Transverse colon (tissue), 4 donors: ENCODE results near the gene CTRL.

Experiments used
- POLR2A ChIP-seq: fragments of 450-650 bp; IDR thresholded peaks from one replicate; pipeline ENCODE4 v1.6.1; 2016; ENCODE audit warnings: antibody characterized with exemption, mild to moderate bottlenecking, moderate library complexity
- POLR2AphosphoS5 ChIP-seq, 3 donors: sonication (generic); formaldehyde crosslinking; IDR thresholded peaks; one replicate each; pipeline ENCODE4 v1.6.1; 2016; ENCODE audit warnings: antibody characterized with exemption in 3 of 3
- TF ChIP-seq, protein P1 (sequence below), 5 experiments: fragments of 200-600 bp in 3 of 5; fragments of 450-650 bp in 2 of 5; sonication (generic) in 3 of 5; IDR thresholded peaks; 1 replicate in 2 of 5; 2 replicates in 3 of 5; pipeline ENCODE4 v1.5.1; 2016 to 2017; ENCODE audit warnings: antibody characterized with exemption in 5 of 5, inconsistent platforms in 3 of 5, mild to moderate bottlenecking in 2 of 5, moderate library complexity in 1 of 5

DNA sequence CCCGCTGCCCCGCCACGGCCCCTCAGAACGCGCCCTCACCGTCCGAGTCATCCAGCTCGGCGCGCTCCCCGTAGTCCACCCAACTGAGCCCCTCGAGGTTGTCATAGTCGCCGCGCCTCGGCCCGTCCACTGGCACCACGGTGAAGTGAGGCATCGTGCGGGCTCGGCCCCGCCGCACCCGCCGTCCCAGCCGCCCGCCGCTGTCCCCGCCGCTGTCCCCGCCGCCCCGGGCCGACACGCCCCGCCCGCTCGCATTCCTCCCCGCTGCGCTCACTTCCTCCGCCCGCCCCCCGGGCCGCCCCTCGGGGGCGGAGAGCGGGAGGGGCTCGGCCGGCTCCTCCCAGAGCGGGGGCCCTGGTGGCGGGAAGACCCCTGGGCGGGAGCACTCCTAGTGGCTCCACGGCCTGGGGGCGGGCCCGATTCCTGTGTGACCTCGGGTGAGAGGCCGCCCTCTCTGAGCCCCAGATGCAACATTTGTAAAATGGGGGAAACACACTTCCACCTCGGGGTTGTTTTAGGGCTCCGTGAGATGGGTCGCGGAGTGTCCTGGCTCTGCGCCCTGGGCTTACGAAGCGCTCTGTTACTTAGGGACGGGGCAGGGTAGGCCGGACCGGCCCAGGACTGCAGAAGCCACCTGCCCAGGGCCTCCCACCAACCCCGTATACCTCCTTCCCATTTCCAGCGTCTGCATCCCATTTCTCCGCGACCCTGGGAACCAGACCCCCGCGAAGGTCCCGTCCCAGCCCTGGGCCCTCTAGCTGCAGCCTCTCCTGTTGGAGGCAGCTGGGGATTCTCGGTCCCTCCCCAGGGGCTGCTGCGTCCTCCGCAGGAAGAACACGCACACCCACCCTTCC is 37.0 kb upstream of the CTRL start, which contains the start of gene SLC12A4:
- TF ChIP-seq, protein P1, sequence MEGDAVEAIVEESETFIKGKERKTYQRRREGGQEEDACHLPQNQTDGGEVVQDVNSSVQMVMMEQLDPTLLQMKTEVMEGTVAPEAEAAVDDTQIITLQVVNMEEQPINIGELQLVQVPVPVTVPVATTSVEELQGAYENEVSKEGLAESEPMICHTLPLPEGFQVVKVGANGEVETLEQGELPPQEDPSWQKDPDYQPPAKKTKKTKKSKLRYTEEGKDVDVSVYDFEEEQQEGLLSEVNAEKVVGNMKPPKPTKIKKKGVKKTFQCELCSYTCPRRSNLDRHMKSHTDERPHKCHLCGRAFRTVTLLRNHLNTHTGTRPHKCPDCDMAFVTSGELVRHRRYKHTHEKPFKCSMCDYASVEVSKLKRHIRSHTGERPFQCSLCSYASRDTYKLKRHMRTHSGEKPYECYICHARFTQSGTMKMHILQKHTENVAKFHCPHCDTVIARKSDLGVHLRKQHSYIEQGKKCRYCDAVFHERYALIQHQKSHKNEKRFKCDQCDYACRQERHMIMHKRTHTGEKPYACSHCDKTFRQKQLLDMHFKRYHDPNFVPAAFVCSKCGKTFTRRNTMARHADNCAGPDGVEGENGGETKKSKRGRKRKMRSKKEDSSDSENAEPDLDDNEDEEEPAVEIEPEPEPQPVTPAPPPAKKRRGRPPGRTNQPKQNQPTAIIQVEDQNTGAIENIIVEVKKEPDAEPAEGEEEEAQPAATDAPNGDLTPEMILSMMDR (IDR thresholded peaks at IDR 0.05): no peak
- TF ChIP-seq POLR2A (peak; percentile 55), POLR2AphosphoS5 (IDR thresholded peaks at IDR 0.05) (peak; percentile 71 to 85 (median 77))
